A204.1 (cell line): ENCODE measurements around the gene PRRX2.

Experiments
- FAIRE-seq: peaks from 2 replicates; lab custom pipeline; 2012; peaks lifted over from hg19 to GRCh38; lab: Jason Lieb, UNC

Gene PRRX2

DNA sequence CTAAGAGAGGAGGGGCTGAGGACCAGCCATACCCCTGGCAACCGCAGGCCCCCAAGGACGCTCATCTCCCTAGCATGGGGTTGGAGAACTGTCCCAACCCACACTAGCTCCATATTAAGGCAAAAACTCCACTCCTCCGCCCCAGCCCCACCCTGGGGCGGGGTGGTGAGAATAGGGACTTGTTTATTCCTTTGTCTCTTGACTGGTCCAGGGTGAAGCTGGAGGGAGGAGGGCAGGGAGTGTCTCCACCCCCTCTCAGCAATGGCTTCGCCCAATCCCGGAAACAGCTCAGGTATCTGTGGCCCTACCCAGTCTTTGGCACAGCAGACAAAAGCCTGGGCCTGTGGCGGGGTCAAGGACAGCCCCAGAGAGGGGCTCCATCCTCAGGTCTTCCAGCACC lies 16.9 kb downstream of the PRRX2 start:
- FAIRE-seq, result no peak

DNA sequence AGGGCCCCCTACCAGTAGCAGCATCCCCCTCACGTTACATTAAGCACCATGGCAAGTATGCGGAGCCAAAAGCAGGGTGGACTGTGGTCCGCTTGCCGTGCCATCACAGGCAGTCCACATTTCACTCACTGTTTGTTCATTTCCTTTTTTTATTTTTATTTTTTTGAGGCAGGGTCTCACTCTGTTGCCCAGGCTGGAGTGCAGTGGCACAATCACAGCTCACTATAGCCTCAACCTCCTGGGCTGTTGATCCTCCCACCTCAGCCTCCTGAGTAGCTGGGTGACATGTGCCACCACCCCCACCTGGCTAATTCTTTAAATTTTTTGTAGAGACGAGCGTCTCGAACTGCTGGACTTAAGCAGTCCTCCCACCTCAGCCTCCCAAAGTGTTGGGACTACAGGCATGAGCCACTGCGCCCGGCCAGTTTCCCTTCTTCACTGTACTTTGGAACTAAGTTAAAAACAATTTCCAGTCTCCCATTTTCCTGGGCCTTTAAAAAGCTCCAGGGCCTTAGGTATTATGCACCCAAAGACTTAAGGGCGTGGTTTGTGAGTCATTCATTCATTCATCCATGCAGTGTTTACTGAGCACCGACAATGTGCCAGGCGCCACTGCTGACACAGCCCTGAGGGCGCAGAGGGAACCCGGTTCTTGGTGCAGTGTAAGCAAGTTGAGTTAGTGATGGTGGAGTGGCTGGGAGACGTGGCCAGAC lies 19.9 kb downstream of the PRRX2 start:
- no peak for FAIRE-seq

DNA sequence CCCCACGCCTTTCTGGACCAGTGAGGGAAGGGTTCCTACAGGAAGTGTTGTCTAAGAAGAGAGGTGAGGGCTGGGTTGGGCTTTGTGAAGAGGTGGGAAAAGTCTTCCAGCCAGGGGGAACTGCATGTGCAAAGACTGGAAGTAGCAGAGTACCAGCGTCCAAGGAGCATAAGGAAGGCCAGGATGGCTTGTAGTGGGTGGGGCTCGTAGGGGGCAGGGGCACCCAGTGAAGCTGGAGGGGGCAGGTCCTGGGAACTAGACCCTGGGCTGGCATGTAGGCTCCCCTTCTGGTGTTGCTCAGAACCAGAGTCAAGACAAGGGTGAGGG lies 20.4 kb downstream of the PRRX2 start:
- FAIRE-seq, result no peak

DNA sequence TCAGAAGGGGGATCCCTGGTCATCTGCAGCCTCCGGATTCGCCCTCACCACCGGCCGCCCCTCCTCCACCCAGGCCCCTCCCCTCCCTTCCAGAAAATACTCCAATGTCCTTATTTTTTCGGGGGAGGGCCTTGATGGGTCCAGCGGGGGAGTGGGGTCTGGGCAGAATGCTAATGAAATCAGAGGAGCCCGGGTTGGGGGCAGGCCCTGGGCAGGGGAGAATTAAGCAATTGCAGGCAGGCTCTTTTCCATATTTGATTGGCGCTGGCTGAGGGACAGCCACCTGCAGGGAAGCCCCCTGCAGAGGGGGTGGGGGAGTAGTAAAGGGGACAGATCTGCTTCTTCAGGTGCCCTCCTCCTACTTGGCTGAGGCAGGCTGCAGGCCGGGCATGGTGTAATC lies 21.3 kb downstream of the PRRX2 start:
- no peak for FAIRE-seq

DNA sequence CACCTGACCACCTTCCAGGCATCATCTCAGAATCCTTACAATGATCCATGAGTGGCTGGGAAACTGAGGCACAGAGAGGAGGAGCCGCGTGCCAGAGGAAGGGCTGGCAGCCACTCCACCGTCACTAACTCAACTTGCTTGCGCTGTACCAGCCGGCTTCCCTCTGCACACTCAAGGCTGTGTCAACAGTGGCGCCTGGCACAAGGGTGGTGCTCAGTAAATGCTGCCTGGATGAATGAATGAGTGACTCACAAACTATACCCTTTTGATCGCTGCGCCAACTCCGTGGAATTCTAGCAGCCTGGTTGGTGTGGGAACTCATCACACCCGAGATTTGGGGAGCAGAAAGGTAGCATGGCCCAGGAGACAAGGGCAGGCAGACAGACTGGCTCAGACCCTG lies 21.9 kb downstream of the PRRX2 start:
- FAIRE-seq, result no peak

DNA sequence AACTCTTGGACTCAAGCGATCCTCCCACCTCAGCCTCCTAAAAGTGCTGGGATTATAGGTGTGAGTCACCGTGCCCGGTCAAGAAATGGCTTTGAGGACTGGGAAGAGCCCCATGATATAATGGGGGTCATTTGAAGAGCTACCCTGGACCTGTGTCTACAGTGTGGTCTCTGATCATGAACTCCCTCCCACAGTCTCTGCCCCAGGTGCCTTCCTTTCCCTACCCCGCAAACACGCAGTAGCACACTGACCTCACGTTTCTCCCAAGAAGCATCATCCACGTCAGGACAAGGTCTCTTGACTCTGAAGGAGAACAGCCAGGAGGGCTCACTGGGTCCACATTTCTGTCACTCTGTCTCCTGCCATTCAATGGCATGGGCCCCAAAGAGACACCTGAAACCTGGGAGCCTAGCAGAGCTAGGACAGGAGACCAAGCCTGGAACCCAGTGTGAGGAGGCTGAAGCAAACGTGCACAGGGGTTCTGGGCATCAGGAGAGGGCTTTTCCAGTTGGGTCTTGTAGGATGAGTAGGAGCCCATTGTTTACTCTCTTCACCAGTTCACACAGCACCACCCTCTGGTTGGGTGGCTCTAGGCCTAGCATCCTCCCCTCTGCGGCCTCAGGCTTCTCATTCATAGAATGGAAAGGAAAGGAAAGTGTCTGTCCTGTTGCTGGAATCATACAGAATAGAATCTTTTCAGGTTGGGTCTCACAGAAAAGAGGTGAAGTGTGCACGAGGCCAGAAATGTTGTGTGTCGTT lies 23.0 kb downstream of the PRRX2 start:
- no peak for FAIRE-seq

DNA sequence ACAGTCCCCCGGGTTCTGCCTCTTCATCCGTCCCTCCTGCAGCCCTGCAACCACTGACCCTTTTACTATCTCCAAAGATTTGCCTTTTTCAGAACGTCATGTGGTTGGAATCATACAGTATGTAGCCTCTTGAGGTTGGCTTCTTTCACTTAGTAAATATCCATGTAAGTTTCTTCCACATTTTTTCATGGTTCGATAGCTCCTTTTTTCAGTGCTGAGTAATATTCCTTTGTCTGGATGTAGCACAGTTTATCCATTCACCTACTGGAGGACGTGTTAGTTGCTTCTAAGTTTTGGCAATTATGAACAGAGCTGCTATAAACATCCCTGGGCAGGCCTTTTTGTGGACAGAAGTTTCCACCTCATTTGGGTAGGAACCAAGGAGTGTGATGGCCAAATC lies 27.1 kb downstream of the PRRX2 start:
- FAIRE-seq, result no peak

DNA sequence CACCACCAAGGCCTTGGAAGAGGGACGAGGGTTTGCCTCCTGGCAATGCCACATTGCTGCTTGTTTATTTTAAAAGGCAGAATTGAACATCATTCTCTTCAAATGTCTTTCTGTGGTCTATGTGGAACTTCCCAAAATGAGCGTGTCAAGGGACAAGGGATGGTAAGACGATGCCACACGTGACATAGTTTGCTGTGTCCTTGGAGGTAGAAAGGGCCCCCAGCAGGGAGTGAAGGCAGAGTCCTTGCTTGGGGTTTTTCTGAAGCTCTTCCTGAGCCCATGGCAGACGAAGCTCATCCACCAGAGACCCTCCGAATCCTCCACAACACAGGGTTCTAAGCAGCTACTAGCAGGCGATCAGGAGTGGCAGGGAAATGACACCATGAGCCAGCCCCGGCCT lies 28.3 kb downstream of the PRRX2 start:
- FAIRE-seq, result no peak

DNA sequence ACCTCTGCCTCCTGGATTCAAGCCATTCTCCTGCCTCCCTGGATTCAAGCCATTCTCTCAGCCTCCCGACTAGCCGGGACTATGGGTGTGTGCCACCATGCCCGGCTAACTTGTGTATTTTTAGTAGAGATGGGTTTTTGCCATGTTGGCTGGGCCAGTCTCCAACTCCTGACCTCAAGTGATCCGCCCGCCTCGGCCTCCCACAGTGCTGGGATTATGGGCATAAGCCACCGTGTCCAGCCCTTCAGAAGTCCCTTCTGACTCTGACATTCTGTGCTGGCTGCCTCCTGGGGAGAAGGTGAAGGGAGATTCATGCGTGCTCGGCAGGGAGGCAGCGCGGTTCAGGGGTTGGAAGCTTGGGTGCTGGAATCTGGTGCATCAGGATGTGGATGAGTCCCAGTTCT lies 28.8 kb downstream of the PRRX2 start:
- no peak for FAIRE-seq

DNA sequence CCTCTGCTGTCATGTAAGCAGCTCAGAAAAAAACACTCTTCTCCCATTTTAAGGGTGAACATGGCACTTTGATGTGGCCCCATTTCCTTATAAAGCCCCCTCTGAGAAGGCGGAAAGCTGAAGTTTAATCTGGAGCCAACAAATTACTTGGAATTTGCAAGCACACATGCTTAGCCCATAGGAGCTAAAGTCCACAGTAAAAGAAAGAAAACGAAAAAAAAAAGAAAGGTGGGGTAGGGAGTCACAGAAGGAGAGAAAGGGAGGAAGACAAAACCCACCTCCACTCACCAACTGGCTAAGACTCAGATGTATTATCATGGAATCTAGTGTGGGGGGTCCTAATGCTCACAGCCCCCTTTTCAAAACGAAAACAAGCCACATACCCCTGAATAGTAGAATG lies 30.4 kb downstream of the PRRX2 start:
- no peak for FAIRE-seq

DNA sequence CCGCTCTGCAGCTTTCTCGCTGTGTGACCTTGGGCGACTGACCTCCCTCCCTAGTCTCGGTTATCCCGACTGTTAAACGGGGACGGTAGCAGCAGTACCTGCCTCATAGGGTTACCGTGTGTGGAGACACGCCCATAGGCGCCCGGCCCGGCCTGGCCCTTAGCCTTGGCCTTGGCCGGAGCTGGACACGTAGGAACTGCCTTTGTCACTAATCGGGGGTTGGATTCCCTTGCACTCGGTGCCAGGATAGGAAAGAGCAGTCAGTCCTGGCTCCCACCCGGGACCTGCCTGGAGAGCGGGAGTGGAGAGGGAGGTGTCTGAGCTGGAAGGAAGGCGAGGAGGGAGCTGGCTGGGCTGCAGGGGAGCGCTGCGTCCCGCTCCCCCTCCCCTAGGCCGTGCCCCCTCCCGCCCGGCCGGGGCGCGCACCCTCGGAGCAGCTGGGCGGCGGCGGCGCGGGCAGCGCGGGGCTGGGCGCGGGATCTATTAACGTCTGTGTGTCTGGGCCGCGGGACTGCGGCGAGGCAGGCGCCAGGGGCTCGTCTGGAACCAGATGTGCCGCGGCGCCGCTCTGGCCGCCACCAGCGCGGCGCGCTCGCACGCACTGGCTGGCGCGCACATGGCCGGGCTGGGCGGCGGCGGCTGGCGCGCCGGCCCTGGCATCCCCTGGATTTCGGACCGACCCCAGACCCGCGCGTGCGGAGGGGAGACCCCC lies 31.7 kb downstream of the PRRX2 start:
- no peak for FAIRE-seq

DNA sequence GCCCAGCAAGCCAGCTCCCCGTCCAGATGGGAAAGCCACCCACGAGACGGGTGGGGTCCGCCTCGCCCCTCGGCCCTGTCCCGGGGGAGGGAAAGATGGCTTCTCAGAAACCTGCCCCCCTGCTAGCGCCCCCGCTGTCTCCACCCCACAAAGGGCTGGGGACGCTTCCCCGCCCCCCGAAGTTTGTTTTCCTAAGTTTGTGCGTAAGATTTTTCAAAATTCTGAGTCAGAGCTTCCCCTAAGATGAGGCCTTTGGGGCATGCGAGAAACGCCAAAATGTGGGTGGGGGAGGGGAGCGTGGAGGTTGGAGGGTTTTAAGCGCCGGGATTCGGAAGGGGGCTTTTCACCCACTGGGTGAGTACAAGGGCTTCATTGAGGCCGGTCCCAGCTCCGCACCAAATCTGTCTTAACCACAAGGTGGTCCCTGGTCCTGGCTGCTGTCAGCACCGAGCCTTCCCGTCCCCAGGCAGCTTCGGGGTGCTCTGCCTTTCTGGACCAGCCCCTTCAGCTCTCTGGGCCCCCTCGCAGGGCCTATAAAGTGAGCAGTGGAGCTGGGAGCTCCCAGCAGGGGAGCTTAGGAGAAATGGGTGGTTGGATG lies 32.3 kb downstream of the PRRX2 start:
- FAIRE-seq, result no peak

DNA sequence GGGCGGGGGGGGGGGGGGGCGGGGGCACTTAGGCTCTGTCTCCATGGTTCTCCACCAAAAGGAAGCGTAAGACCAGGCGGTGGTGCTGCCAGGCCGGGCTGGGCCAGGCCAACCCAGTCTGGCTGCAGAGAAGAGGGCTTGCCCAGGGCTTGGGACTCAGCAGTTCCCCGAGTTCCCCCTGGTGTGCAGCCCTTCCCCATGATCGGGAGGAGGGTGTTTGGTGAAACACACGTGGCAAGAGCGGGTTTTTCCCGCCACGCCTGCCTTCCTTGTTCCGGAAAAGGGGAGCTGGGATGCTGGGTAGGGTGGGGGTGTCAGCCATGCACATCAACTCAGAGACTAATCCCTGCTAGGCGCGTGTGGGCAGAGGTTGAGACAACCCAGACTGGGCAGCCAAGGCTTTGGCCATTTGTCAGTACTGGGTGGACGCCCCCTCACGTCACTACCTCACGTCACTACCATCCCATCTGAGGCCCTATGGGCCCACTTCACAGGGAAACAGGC lies 32.9 kb downstream of the PRRX2 start:
- no peak for FAIRE-seq

DNA sequence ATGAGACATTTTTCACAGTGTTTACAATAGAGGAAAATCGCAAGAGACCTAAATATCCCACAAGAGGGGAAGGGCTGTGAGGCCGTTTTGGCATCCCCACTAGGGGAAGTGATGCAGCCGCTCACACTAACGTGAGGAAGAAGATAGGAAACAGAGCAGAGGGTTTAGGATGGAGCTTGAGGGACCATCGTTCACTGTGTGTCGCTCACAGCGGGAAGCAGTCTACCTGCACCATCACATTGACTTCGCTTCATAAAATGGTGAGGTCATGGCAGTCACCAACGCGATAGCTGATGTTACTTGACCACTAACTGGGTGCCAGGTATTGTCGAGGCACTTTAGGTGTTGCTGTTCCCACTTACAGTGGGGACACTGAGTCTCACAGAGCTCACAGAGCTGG lies 35.6 kb downstream of the PRRX2 start:
- no peak for FAIRE-seq

DNA sequence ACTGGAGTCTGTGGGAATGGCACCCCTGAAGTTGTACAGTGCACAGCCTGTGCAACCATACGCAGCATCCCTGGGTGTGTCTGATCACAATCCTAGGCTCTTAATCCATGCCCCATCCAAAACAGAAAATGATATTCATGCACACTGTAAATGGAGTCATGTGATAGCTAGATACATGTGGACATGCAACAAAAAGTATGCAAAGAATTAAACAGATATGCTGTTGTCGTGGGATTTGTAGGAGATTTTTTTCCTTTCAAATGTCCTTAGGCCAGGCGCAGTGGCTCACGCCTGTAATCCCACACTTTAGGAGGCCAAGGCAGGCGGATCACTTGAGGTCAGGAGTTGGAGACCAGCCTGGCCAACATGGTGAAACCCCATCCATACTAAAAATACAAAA lies 36.1 kb downstream of the PRRX2 start:
- FAIRE-seq, result no peak

DNA sequence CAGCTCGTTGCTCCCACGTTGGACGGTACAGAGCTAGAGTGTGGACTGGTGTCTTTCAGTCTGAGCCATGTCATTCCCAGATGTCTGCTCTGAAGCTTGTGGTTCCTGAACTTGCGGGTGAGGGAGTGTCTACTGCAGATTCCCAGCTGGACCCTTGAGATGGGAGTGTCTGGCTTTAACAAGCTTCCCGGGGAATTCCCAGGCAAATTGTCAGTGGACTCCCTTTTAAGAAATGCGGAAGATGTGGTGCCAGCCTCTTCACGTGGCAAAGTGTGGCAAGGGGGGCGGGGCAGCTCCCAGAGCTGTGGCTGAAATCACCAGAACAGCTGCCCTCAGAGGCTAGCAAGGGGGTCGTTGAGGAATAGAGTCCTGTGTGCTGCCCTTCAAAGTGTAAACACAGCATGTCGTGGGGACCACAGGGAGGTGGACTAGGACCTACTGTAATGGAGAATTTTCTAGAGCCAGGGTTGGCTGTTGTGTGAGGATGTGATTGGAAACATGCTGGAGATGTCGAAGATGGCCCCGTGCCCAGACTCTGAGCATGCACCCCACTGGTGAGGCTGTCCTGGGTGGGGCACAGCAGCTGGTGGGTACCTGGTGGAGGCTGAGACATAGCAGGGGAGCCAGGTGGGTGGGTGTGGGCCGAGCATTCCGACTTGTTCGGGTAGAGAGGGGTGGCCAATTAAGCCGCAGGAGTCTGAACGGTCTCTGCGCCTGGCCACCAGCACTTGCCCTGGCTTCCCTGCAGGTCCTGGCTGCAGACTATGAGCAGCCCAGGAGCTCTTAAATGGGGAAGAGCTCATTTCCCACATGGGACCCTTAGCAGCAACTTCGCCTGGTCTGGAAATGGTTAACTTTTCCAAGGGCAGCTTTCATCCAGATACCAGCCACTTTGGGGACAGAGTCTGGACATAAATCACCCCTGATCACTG lies 37.4 kb downstream of the PRRX2 start:
- FAIRE-seq, result no peak

DNA sequence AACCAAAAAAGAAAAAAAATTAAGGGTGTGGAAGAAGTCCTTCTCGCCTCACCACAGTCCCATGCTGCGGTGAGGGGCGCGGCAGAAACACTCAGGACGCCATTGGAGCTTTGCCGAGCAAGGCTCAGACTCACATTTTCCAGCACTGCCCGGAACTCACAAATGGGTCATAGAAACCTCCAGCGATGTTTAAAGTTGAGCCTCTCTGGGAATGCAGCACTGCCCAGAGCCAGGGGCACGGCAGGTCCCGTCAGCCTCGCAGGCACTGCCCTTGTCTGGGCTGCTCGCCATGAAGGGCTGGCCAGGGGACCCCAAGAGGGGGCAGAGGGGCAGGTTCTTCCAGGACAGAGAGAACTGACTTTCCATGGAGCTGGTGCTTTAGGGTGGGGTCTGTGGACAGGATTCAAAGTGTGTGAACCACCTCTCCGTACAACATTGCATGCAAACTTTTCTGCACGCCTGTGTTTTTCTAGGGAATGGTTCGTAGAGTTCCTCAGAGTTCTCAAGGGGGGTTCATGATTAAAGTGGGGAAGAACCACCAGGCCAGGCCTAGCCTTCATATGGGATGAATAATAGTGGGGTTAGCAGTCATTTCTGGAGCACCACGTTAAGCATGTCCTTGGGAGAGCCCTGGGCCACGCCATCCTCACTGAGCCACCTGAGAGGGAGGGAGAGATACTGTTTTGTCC lies 38.4 kb downstream of the PRRX2 start:
- FAIRE-seq, result no peak

DNA sequence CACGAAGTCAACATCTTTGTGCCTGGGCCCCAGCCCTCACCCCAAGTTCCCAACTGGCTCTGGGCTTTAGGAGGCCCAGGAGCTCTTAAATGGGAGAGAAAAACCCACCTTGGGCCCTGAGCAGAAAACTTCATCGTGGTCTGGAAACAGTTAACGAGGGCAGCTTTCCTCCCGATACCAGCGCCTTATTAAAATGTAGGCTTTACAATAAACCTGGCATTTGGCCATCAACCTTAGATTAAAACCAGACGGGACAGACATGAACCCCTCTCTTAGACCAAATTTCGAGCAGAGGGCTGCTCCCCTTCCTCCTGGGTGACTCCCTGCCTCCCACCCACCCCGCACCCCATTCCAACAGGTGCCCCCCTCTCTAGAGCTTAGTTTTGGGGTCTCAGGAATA lies 39.4 kb downstream of the PRRX2 start:
- no peak for FAIRE-seq

DNA sequence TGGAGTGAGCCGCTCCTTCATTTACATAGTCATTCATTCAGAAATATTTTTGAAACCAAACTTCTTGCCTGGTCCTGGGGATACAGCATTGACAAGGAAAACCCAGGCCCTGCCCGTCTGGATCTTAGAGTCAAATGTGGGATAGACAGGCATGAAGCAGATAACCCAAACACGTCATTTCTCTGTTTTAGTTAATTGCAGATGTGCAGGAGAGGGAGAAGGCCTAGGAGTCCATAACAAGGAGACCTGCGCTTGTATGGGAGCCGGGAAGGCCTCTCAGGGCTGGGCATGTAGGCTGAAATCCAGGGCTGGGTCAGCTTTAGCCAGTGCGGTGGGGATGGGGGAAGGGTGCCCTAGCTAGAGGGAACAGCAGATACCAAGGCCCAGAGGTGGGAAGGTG lies 43.3 kb downstream of the PRRX2 start:
- no peak for FAIRE-seq

DNA sequence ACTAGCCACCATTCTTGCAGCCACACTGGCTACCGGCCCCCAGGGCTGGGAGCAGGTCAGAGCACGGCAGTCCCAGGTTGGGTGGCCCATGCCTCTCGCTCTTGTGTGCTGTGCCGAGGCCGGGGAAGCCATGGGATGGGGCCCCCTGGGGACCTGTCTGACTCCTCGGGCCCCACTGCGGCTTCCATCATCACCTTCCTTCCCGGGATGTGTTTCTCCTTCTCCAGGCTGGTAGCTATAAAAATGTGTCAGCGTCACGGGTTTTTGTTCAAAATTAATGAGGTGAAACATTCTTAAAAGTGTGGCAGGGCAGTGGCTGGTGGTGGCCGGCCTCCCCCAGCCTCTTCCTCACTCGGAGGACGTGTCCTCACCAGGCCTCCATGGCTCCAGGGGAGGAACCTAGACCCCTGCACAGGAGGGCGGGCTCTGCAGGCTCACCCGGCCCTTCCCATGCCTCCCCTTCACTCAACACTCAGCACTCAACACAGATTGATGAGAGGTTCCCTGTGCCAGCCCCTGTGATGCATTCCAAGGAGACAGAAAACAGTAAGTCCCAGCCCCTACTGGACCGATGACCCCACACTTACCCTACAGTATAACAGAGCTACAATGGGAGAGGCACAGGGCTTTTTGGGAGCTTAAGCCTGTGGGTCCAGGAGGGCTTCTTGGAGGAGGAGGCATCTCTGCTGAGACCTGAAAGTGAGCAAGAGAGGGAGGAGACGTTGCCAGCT lies 44.2 kb downstream of the PRRX2 start:
- FAIRE-seq, result no peak

DNA sequence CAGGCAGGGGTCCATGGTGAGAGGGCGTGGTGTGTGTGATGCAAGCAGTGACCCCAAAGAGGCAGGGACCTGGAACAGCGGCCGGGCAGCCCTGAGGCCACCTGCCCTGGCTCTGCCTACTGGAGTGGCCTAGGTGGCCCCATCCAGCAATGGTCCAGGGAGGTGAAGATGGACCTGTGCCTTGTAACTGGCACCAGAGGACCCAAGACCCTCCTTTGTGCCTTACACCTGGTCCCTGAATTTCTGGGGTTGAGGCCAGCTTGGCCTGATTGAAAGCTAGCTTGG lies 44.7 kb downstream of the PRRX2 start:
- no peak for FAIRE-seq
